CD4-positive, alpha-beta T cell treated with Interleukin-6 at 100 ng/mL for 8 hours (primary cell): ENCODE measurements around the gene PAQR4.

Source experiments
- DNase-seq: peaks from one replicate; pipeline ENCODE4 v3.0.0-alpha.2; 2020; ENCODE audit warnings: mixed read lengths, low spot score

Gene PAQR4

GRCh38 chr16:2981177-2981898, 12.2 kb downstream of the PAQR4 start:
- no peak for DNase-seq

GRCh38 chr16:2981899-2982250, 12.7 kb downstream of the PAQR4 start:
- DNase-seq: no peak

- DNase-seq: no peak
Measured at GRCh38 chr16:2982402-2982801, 13.3 kb downstream of the PAQR4 start.

GRCh38 chr16:2983706-2984136, 14.6 kb downstream of the PAQR4 start:
- peak; percentile 59 for DNase-seq

DNA sequence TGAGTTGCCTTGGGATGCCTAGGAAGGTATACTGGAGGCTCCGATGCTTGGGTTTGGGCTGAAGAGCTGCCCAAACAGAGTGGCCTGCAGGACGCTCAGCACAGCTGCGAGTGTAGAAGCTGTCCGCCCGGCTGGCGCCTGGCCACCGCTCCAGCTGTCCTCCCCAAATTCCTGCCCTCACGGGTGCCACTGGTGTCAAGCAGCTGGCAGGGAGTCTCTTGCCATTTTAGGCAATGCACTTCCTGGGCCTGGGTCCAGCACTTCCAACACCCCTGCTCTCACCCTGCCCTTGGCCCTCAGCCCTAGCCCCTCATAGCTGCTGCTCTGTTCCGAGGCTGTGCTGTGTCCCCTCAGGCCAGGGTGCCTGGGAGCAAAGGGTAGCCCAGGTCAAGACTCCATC, 16.3 kb downstream of the PAQR4 start:
- no peak for DNase-seq

DNA sequence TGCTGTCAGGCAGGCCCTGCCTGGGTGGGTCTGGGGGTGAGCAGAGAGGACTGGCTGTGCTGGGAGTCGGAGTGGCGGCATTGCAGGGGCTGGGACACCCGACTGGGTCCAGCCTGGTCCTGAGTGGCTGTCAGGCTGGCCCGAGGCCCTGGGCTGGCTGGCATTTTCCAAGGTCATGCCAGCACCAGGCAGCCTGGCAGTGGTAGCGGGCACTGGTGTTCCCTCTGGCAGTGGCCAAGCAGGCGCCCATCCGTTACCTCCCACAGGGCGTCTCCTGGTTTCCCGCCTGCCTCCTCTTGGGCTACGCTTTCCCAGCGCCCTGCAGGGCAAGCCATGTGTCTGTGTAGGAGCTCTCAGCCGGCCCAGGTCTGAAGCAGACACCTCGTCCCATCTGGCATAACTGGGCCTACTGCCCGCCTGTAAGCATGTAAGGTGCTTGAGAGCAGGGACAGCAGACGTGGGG, 16.8 kb downstream of the PAQR4 start:
- no peak for DNase-seq

DNA sequence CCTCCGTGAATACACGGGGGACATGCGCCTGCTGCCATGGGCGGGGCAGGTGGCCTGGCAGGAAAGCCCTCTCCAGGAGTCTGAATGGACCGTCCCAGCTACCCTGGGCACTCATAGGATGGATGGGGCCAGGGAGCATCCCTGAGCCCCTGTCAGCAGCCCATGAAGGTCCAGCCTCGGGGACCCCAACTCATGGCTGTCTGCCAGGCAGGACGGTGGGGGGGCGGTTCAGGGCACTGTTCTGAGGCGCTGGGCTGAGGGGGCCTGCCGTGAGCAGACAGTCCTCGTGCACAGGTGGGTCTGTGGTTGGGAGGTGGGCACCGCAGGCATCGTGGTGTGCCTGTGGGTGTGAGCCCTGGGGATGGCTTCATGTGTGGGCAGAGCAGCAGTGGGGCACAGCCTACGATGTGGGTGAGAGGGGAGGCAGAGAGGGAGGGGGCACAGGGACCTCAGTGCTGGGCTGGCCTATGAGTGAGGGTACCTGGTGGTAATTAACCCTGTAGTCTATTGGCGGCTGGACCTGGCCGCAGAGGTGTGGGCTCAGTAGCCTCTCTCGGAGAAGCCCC, 17.6 kb downstream of the PAQR4 start:
- DNase-seq: no peak

- no peak for DNase-seq
Measured at GRCh38 chr16:2987286-2987685, 18.1 kb downstream of the PAQR4 start.

DNA sequence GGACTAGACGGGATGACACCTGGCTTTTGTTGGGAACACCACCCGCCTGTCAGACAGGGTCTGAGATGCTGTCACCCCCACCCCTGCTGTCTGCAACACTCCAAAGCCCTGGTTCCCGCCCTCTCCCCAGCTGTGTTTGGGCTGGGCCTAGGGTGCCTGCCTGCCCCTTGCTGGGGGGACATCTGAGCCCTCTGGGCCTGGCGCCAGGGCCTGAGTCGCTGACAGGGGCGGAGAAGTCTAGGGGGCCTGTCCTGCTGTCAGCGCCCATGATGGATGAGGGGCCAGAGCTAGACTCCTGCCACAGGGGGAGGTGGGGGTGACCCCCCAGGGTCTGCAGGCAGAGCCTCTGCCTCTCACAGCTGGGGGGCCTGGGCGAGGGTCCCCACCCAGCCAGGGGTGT, 18.7 kb downstream of the PAQR4 start:
- DNase-seq: no peak

GRCh38 chr16:2988590-2989099, 19.5 kb downstream of the PAQR4 start:
- DNase-seq: no peak

DNA sequence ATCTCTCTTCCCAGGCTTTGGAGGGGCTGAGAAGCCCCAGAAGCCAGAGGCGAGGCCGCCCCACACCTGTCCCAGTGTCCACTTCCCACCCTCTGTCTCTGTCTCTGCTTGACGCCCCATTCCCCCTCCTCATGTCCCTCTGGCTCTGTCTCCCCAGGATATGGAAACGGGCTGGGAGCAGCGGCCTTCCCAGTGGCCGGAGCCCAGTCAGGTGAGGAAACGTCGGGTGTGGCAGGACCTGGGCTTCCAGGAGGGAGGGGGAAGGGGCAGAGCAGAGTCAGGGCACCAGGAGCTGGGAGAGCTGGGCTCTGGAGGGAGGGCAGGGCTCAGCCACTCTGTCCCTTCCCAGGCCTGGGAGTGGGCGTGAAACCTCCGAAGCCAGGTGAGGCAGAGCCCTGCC, 21.7 kb downstream of the PAQR4 start:
- DNase-seq: no peak

- no peak for DNase-seq
Measured at GRCh38 chr16:2991566-2992261, 22.6 kb downstream of the PAQR4 start.

GRCh38 chr16:2992383-2993081, 23.4 kb downstream of the PAQR4 start:
- no peak for DNase-seq

DNA sequence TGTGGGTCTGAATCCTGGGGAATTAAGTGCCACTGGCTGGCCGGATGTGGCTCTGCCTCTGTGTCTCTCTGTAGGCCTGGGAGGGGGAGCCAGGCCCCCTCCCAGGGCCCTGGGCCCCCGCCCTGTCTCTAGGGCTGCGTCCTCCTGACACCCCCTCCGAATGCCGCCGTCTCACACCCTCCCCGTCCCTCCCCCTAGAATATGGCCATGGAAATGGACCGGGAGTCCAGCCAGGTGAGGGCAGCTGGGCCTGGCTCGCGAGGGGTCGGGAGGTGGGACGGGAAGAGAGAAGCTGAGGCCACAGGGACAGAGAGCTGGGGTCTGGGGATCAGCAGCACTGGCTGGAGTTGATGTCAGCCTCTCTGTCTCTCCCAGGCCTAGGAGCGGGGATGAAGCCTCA, 27.1 kb downstream of the PAQR4 start:
- no peak for DNase-seq

- DNase-seq: no peak
Measured at GRCh38 chr16:2999929-3000328, 30.8 kb downstream of the PAQR4 start.

DNA sequence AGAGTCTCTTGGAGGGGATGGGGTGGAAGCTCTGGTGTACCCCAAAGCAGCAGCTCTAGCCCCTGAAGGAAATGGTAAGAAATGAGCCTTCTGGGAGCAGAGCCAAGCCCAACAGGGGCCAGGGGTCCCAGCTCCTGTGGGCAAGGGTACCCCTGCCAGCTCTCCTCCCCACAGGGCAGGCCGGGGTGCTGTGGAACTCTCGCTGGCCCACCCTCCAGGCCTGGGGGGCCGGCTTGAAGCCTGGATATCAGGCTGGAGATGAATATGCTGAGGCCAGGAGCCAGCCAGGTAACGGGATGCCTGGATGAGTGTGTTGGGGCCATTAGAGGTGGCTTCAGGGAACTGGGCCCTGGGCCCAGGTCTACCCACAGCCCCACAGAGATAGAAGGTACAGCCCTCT, 31.4 kb downstream of the PAQR4 start:
- DNase-seq: no peak

GRCh38 chr16:3001316-3001715, 32.2 kb downstream of the PAQR4 start:
- no peak for DNase-seq

DNA sequence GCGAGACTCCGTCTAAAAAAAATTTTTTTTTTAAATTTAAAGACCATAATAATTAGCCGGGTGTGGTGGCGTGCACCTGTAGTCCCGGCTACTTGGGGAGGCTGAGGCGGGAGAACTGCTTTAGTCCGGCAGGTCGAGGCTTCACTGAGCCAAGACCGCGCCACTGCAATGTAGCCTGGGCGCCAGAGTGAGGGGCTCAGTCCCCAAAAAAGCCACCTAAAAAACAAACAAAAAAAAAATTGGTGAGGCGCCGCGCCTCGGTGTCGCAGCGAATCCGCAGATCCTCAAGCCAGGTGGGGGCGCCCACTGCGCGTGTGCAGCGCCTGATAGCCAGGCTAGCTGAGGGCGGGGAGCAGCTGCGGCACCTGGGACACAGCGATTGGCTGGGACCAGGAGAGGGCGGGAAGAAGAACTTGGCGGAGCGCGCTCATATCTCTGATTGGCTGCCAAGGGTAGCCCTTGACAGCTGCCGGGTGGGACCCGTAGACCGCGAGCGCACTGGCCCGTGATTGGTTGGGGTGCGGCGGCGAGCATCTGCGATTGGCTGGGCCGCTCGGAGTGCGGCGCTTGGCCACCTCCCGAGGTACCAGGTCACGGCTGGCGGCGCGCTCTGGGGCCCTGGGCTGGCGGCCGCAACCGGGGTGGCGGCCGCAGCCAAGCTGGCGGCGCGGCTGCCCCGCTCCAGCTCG, 34.6 kb downstream of the PAQR4 start:
- peak; percentile 99 for DNase-seq

DNA sequence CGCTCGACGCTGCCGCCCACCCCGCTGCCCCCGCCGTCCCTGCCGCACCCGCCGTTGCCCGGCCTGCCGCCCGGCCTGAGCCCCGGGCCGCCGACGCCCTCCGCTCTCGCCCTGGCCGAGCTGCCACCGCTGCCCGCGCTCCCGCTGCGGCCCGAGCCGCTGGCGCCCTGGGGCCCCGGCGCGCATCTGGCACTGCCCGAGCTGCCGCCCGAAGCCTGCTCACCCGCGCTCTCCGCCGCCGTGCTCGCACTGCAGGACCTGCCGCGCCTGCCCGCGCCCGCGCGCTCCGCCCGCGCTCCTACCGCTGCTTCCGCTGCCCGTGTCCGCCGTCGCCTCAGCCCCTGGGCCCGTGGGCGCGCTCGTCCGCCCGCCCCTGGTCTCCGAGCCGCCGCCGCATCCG, 35.2 kb downstream of the PAQR4 start:
- no peak for DNase-seq

DNA sequence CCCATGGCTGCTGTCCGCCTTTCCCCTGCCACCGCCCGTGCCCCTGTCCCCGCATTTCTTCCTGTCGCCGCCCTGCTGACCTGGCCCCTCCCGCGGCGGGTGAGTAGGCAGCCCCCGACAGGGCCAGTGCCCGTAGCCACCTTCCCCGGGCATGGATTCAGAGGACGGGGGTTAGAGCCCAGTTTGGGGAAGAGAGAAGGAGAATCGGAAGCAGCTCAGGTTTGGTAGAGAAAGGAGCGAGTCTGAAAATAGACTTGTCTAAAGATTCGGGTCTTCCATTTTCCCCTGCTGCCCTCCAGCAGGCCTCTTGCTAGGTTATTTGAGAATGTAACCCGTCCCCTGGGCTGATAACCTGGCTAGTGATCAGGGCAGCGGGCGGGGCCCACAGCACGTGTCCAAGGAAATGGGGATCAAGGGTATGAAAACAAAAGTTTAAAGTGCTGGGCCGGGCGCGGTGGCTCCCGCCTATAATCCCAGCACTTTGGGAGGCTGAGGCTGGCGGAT, 35.7 kb downstream of the PAQR4 start:
- no peak for DNase-seq

- no peak for DNase-seq
Measured at GRCh38 chr16:3007059-3007956, 38.2 kb downstream of the PAQR4 start.
